ENCODE results near the gene IL17B.

Gene IL17B

DNA sequence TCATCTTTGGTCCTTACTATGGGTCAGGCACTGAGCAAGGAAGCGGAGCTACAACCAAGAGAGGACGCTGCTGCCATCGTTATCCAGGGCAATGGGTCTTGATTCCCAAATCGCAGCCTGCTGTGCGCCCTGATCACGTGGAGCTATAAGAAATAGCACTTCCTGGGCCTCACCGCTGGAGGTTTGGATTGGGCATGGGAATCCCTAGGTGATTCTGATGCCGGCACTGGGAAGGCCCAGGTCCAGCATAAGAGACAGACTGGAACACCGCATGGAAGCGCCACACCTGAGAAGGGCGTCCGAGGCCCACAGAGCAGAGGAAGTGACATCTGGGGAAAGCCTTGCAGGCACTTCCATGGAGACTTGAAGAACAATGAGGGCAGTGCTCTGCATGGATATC is 3.0 kb downstream of the IL17B start:
- no peak for DNase-seq

- DNase-seq = no peak
These were observed 3.7 kb downstream of the IL17B start for GRCh38 chr5:149375434-149375833.

- no peak for DNase-seq
These were observed 4.3 kb downstream of the IL17B start for GRCh38 chr5:149374801-149375200.

DNA sequence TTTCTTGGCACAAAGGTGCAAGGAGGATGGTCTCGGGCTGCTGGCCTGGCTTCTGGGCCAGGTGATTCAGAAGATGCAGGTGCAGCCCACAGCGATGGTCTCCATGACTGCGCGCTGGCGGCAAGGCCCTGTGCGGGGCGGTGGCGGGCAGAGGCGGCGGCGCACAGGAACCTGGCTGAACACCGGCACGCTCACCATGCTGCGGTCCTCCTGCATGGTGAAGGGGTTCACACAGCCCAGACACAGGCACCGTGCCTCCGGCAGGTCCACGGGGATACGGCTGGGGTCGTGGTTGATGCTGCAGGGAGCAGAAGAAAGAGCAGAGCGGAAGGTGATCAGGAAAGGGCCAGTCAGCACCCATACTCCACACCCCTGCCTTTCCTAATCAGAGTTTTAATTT is 4.8 kb downstream of the IL17B start:
- DNase-seq = no peak

DNA sequence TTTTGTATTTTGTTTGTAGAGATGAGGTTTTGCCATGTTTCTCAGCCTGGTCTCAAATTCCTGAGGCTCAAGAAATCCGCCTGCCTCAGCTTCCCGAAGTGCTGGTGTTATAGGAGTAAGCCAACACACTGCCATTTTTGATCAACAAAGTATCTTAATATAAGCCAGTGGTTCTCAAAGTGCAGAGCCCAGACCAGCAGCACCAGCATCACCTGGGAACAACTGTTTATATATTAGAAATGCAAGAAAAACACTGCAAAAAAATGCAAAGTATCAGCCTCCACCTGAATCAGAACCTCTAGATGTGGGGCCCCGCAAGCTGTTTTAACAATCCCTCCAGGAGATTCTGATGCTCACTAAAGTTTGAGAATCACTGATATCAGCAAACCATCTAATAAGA is 6.2 kb downstream of the IL17B start:
- DNase-seq = no peak

GRCh38 chr5:149372076-149372795 is 6.9 kb downstream of the IL17B start:
- DNase-seq = no peak

DNA sequence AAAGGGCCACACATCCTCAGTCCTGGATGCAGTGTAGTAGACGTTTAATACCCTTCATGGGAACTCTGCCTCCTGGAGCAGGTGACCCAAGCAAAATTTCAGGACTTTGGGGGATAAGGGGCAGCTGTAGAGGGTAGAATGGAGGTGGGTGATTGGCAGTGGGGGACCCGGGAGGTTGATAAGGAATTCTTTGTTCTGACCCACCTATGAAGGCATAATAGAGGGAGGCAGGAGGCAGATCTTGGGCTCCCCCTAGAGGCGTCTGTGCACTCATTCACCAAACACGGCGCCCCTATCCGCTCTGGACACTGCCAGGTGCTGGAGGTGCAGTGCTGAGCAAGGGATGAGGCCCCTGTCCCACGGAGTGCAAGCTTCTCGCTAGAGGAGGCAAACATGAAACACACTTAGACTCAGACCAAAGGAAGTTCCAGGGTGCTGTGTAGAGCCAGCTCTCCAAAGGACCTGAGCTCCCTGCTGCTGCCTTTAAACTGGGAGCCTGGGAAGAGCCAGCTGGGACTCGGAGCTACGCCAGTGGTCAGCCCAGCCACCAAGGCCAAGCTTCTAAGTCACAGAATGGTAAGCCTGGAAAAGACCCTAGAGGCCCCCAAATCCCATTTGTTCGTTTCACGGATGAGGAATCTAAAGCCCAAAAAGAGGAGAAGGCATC is 7.7 kb downstream of the IL17B start:
- peak; percentile 85 for DNase-seq

DNA sequence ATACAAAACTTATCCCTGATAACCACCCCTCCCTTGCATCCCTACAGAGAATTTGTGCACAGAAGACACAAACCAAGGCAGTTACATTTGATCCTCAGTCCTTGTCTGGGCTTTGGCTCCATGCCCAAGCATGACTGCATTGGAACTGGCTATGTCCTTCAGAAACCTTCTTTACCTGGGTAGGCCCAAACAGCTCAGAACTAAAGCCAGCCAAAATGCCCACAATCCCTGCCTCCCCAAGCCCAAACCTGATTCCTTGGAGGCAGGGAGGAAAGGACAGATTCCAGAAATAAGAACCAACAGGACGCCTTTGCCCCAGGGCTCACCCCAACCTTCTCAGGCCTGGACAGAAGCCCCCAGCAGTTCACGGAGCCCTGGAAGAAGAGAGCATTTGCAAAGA is 8.2 kb downstream of the IL17B start:
- no peak for DNase-seq

GRCh38 chr5:149367972-149368645 is 11.0 kb downstream of the IL17B start:
- DNase-seq = no peak

- DNase-seq = peak; percentile 91
These were observed 11.7 kb downstream of the IL17B start for GRCh38 chr5:149367249-149367971.

DNA sequence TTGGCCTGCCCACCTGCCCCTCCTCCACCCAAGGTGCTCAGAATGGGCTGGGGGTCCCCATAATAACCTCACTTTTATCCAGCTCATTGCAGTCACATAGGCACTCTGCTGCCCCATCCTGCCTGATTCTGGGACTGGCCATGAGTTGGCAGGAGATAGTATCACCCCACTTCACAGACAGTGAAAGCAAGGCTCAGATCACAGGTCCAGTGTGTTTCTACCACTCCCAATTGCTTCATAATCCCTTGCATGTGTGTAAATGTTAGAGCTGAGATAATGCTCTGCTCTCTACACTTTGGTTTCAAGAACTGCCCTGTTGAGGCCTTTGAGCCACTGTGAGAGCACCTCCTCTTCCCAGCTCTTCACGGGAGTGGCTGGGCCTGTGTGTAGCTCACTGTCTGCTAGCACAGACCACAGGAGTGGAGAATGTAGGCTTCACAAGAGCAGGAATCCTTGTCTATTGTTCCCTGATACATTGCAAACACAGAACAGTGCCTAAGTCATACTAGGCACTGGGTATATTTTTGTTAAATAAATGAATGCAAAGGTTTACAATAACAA is 12.8 kb downstream of the IL17B start:
- no peak for DNase-seq

DNA sequence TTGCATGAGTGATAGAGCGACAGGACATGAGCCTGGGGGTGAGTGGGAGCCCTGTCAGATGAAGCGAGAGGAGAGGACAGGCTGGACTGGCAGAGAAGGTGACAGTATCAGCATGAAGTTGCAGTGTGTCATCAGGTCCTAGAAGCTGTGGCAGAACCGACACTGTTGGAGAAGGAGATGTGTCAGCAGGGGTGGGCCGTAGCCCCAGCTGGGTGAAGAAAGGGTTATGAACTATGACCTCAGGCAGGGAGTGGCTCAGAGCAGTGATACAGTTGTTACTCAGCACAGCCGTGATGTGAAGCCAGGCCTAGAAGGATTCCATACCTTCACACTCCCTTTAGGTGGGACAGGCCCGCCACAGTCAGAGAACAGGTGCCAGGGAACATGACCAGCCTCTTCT is 13.7 kb downstream of the IL17B start:
- DNase-seq = no peak

DNA sequence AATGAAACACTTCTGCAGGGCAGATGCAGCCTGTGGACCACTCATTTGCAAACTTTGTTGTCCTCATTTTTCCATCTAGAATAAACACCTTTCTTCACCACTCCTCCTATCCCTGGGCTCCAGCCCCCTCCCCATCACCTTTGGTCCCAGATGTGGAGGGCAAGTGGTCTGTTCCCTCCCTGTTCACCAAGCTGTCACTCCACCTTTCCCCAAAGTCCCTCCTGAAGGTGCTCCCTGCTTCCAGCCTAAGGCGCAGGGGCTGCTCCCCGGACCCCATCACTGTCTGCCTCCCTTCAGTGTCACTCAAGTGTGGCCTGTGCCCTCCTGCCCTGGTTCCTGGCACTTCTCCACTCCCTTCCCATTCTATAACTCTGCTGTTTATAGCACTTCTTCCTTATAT is 14.4 kb downstream of the IL17B start:
- DNase-seq = no peak

- DNase-seq = no peak
These were observed 15.2 kb downstream of the IL17B start for GRCh38 chr5:149363936-149364335.

DNA sequence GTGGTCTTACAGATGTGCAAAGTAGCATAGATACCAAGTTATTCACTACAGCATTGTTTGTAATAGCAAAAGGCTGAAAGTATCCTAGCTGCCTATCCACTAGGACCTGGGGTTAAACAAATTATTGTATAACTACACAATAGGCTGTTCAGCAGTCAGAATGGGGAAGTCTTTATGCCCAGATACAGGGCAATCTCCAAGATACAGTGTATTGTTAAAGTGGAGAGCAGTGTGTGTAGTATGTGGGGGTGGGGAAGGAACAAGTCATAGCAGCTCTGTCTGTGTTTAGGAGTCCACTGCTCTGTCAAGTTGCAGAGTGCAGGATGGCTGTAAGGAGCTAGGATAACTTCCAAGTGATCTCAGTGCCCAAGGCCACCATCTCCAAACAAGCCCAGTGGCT is 15.7 kb downstream of the IL17B start:
- DNase-seq = no peak

GRCh38 chr5:149362541-149362940 is 16.6 kb downstream of the IL17B start:
- DNase-seq = no peak

DNA sequence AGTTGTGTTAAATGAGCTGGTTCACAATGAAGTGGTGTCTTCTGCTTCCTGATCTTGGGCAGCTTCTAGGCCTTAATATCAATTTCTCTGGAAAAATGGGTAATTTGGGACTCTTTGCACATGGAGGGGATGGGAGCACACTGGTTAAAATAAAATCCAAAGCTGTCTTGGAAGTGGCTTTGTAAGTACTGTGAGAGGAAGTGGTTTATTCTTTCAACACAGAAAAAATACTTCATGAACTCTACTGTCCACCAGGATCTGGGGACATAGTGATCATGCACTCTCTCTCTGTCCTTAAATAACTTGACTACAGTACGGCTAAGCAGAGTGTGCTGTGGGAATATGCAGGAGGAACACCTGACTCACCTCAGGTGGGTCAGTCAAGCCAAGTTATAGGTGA is 18.8 kb downstream of the IL17B start:
- DNase-seq = no peak

- DNase-seq = no peak
These were observed 20.1 kb downstream of the IL17B start for GRCh38 chr5:149358868-149359495.

- peak; percentile 60 for DNase-seq
These were observed 20.8 kb downstream of the IL17B start for GRCh38 chr5:149358294-149358651.

DNA sequence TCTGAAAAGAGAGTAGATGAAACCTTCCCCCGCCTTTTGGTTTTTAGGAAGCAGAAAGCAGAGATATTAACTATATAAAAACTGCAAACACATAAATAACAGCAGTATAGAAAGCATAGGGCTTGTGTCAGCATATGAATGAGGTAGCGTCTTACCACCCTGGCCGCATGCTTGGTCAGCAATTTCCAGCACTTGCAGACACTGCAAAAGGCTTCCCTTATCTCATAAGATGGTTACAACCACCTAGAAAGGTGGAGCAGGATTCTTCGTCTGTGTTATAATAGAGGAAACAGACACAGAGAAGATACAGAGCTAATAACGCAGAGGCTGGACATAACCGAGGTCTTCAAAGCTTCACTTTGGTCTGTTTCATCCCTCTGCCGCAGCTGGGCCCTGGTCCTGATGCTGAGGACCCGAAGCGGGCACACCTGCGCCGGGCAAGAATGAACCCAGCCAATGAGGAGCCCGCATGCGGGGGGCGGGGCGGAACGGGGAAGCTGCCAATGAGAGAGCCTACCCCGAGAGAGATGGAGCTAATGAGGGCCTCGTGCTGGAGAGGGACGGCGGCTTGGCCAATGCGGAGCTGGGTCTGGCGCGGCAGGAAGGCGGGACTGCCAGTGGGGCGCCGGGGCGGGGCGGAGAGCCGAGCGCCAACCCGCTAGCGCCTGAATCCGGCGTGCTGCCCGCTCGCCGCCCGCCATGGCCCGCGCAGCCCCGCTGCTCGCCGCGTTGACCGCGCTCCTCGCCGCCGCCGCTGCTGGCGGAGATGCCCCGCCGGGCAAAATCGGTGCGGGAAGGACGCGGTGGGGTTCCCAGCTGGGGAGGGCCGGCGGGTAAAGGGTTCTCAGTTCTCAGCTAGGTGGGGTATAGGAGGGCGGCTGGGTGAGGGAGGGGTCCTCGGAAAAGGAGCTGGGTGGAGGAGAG is 21.5 kb downstream of the IL17B start, which contains the start of gene PCYOX1L:
Gene PCYOX1L, plus strand, starts transcription at position 677 of the 924 bp plus-strand sequence. Its CDS starts 23 bp downstream, at position 700.
- peak; percentile 99 for DNase-seq

- no peak for DNase-seq
These were observed 22.7 kb downstream of the IL17B start for GRCh38 chr5:149356391-149356790.

GRCh38 chr5:149355688-149356087 is 23.4 kb downstream of the IL17B start:
- no peak for DNase-seq

Measured in DMS53 (cell line).